Naive B cell (primary cell): ENCODE measurements around the gene ZDHHC7. TPM values are rescaled to one million over a fixed set of nuclear protein-coding genes. Genes with fewer than 3 reads are reported as not detected.

Experiments used
- ATAC-seq, 2 donors: fragments of 150-1000 bp; cut with Tn5 transposase; 2 replicates each; pipeline ENCODE4 v1.10.0; 2021; ENCODE audit warnings: low read depth in 2 of 2, mild to moderate bottlenecking in 2 of 2, moderate library complexity in 2 of 2
- DNase-seq: peaks from one replicate; pipeline ENCODE4 v3.0.0; 2022
- H3K27ac Mint-ChIP-seq, 6 donors: one replicate each; pipeline ENCODE4 v1.8.0; 2020 to 2022; ENCODE audit warnings: mild to moderate bottlenecking in 6 of 6, mixed read lengths in 6 of 6, moderate library complexity in 5 of 6, inconsistent platforms in 2 of 6
- H3K27me3 Mint-ChIP-seq, 3 donors: one replicate each; pipeline ENCODE4 v1.8.0; 2021 to 2022; ENCODE audit warnings: mixed read lengths in 3 of 3, mild to moderate bottlenecking in 1 of 3
- H3K36me3 Mint-ChIP-seq, 2 donors: one replicate each; pipeline ENCODE4 v1.8.0; 2020 to 2022; ENCODE audit warnings: mixed read lengths in 2 of 2, inconsistent platforms in 1 of 2, mild to moderate bottlenecking in 1 of 2
- H3K4me1 Mint-ChIP-seq, 3 donors: one replicate each; pipeline ENCODE4 v1.8.0; 2020 to 2022; ENCODE audit warnings: mixed read lengths in 3 of 3, inconsistent platforms in 1 of 3, mild to moderate bottlenecking in 1 of 3, moderate library complexity in 1 of 3
- H3K4me3 Mint-ChIP-seq, 8 donors: one replicate each; pipeline ENCODE4 v1.8.0; 2020 to 2022; ENCODE audit warnings: mild to moderate bottlenecking in 8 of 8, mixed read lengths in 8 of 8, moderate library complexity in 8 of 8, inconsistent platforms in 2 of 8
- H3K9me3 Mint-ChIP-seq, 7 donors: one replicate each; pipeline ENCODE4 v1.8.0; 2020 to 2022; ENCODE audit warnings: mixed read lengths in 7 of 7, mild to moderate bottlenecking in 5 of 7, inconsistent platforms in 2 of 7, moderate library complexity in 1 of 7
- polyA plus RNA-seq, 6 donors: library from polyadenylated mRNA; unstranded; fragments of 300-500 nt; fragmentation: Illumina TruSeq; gene quantifications; one replicate each; pipeline ENCODE4 v1.2.3, GENCODE V29; 2021; ENCODE audit warnings: low read depth in 6 of 6

ZDHHC7 gene
- polyA plus RNA-seq, 6 donors from 2014 or later: 29.5 to 41.4 (median 38.2) TPM

- Mint-ChIP-seq H3K4me1 (peaks cover 0 to 4% (median 3%) of the 10 kb centered on the region in 3 donors), H3K36me3 (no peaks in the 10 kb centered on the region), H3K9me3 (no peaks in the 10 kb centered on the region), H3K27me3 (peaks cover 0 to 10% (median 7%) of the 10 kb centered on the region in 3 donors), H3K4me3 (no peak overlapping the region), H3K27ac (no peak overlapping the region)
- no peak for DNase-seq
- no peak for ATAC-seq
These were observed 55.9 kb downstream of the ZDHHC7 start for GRCh38 chr16:84955427-84955826.

GRCh38 chr16:84953190-84953746 lies 58.1 kb downstream of the ZDHHC7 start:
- H3K27me3 Mint-ChIP-seq: peaks cover 0 to 5% (median 0%) of the 10 kb centered on the region in 3 donors
- H3K27ac Mint-ChIP-seq: peak overlapping the region in 3 of 6 donors; percentile 33 to 73 (median 72)

GRCh38 chr16:84952335-84953189 lies 58.8 kb downstream of the ZDHHC7 start:
- ATAC-seq: peak; percentile 74 to 81
- Mint-ChIP-seq H3K36me3 (no peaks in the 10 kb centered on the region), H3K4me3 (no peak overlapping the region), H3K27me3 (peaks cover 0 to 5% (median 0%) of the 10 kb centered on the region in 3 donors), H3K4me1 (peaks cover 0 to 4% (median 0%) of the 10 kb centered on the region in 3 donors), H3K9me3 (peaks cover 0 to 2% (median 0%) of the 10 kb centered on the region in 7 donors), H3K27ac (peak overlapping the region in 1 of 6 donors; percentile 67)
- DNase-seq: peak; percentile 58

More at GRCh38 chr16:84953190-84953746, 58.1 kb downstream of the ZDHHC7 start:
- ATAC-seq (no peak), DNase-seq (no peak)
- no peak overlapping the region for H3K4me3 Mint-ChIP-seq
- peaks cover 0 to 2% (median 0%) of the 10 kb centered on the region in 7 donors for H3K9me3 Mint-ChIP-seq
- H3K4me1 Mint-ChIP-seq: peaks cover 0 to 4% (median 0%) of the 10 kb centered on the region in 3 donors
- no peaks in the 10 kb centered on the region for H3K36me3 Mint-ChIP-seq

- Mint-ChIP-seq H3K27me3 (peaks cover 0 to 5% (median 0%) of the 10 kb centered on the region in 3 donors), H3K27ac (no peak overlapping the region), H3K4me3 (no peak overlapping the region), H3K9me3 (peaks cover 0 to 2% (median 0%) of the 10 kb centered on the region in 7 donors), H3K4me1 (peaks cover 0 to 13% (median 4%) of the 10 kb centered on the region in 3 donors), H3K36me3 (no peaks in the 10 kb centered on the region)
- no peak for DNase-seq
- ATAC-seq: no peak
These were observed 60.4 kb downstream of the ZDHHC7 start for GRCh38 chr16:84950906-84951305.

- no peaks in the 10 kb centered on the region for H3K36me3 Mint-ChIP-seq
- no peak for ATAC-seq
- peak overlapping the region in 2 of 6 donors; percentile 22 to 79 for H3K27ac Mint-ChIP-seq
- H3K4me1 Mint-ChIP-seq: peaks cover 0 to 13% (median 4%) of the 10 kb centered on the region in 3 donors
- peaks cover 0 to 4% (median 0%) of the 10 kb centered on the region in 7 donors for H3K9me3 Mint-ChIP-seq
- no peak for DNase-seq
- H3K4me3 Mint-ChIP-seq: no peak overlapping the region
- H3K27me3 Mint-ChIP-seq: peaks cover 0 to 5% (median 0%) of the 10 kb centered on the region in 3 donors
These were observed 61.4 kb downstream of the ZDHHC7 start for GRCh38 chr16:84949772-84950436.

GRCh38 chr16:84948851-84949610 lies 62.3 kb downstream of the ZDHHC7 start:
- Mint-ChIP-seq H3K27ac (no peak overlapping the region), H3K27me3 (peaks cover 0 to 5% (median 0%) of the 10 kb centered on the region in 3 donors), H3K36me3 (no peaks in the 10 kb centered on the region), H3K9me3 (peaks cover 0 to 4% (median 0%) of the 10 kb centered on the region in 7 donors), H3K4me3 (no peak overlapping the region), H3K4me1 (peaks cover 0 to 13% (median 4%) of the 10 kb centered on the region in 3 donors)
- ATAC-seq: no peak
- no peak for DNase-seq

- DNase-seq (no peak), ATAC-seq (peak in 1 of 2 donors; percentile 39)
- Mint-ChIP-seq H3K4me3 (peak overlapping the region in 2 of 8 donors; percentile 35 to 65), H3K36me3 (no peaks in the 10 kb centered on the region), H3K27ac (no peak overlapping the region), H3K27me3 (peaks cover 0 to 5% (median 0%) of the 10 kb centered on the region in 3 donors), H3K4me1 (peaks cover 0 to 13% (median 4%) of the 10 kb centered on the region in 3 donors), H3K9me3 (peaks cover 0 to 4% (median 0%) of the 10 kb centered on the region in 7 donors)
These were observed 63.1 kb downstream of the ZDHHC7 start for GRCh38 chr16:84947996-84948850.

GRCh38 chr16:84947022-84947421 lies 64.3 kb downstream of the ZDHHC7 start:
- Mint-ChIP-seq H3K27me3 (peaks cover under 1 to 8% (median 5%) of the 10 kb centered on the region in 3 donors), H3K4me3 (no peak overlapping the region), H3K4me1 (peaks cover 0 to 10% (median 4%) of the 10 kb centered on the region in 3 donors), H3K27ac (no peak overlapping the region), H3K9me3 (peaks cover 0 to 5% (median 2%) of the 10 kb centered on the region in 7 donors), H3K36me3 (no peaks in the 10 kb centered on the region)
- DNase-seq (no peak), ATAC-seq (peak; percentile 25 to 43)

GRCh38 chr16:84943620-84944019 lies 67.7 kb downstream of the ZDHHC7 start:
- H3K27ac Mint-ChIP-seq: peak overlapping the region in 1 of 6 donors; percentile 18
- peaks cover 0 to 5% (median 2%) of the 10 kb centered on the region in 7 donors for H3K9me3 Mint-ChIP-seq
- peaks cover 0 to 15% (median 10%) of the 10 kb centered on the region in 3 donors for H3K27me3 Mint-ChIP-seq
- DNase-seq: no peak
- H3K4me1 Mint-ChIP-seq: peaks cover 0 to 9% (median 4%) of the 10 kb centered on the region in 3 donors
- H3K36me3 Mint-ChIP-seq: no peaks in the 10 kb centered on the region
- H3K4me3 Mint-ChIP-seq: no peak overlapping the region
- no peak for ATAC-seq

- ATAC-seq (no peak), DNase-seq (no peak)
- H3K4me3 Mint-ChIP-seq: no peak overlapping the region
- peaks cover 0 to 9% (median 4%) of the 10 kb centered on the region in 3 donors for H3K4me1 Mint-ChIP-seq
- no peaks in the 10 kb centered on the region for H3K36me3 Mint-ChIP-seq
- H3K9me3 Mint-ChIP-seq: peaks cover 0 to 5% (median 2%) of the 10 kb centered on the region in 7 donors
- peaks cover under 1 to 15% (median 10%) of the 10 kb centered on the region in 3 donors for H3K27me3 Mint-ChIP-seq
- H3K27ac Mint-ChIP-seq: no peak overlapping the region
These were observed 68.5 kb downstream of the ZDHHC7 start for GRCh38 chr16:84942786-84943185.

GRCh38 chr16:84941921-84942320 lies 69.4 kb downstream of the ZDHHC7 start:
- ATAC-seq (no peak), DNase-seq (no peak)
- Mint-ChIP-seq H3K36me3 (no peaks in the 10 kb centered on the region), H3K27ac (no peak overlapping the region), H3K4me3 (no peak overlapping the region), H3K4me1 (peaks cover 0 to 4% (median 0%) of the 10 kb centered on the region in 3 donors), H3K27me3 (peaks cover 7 to 15% (median 10%) of the 10 kb centered on the region in 3 donors), H3K9me3 (peaks cover 0 to 5% (median 2%) of the 10 kb centered on the region in 7 donors)
